ENCODE measurements around the gene NACC2.

Gene NACC2

DNA sequence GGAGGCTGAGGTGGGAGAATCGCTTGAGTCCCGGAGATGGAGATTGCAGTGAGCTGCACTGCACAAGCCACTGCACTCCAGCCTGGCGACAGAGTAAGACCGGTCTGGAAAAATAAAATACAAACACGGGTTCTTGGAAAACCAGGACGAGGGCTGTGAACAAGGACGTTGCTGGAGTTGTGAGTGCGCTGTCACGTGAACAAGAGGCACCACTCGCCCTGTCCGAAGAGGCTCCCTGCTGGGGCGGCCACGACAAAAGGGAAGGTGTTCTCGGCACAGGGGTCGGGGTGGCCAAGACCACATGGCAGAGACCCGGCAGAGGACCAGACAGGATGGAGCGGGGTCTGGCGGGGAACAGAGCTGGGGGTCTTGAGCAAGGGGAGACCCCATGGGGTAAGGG, 103.3 kb downstream of the NACC2 start:
- Histone ChIP-seq H3K27ac (peak overlapping the region in 16 of 21 experiments; percentile 58 to 93 (median 87)), H3K4me3 (no peak overlapping the region)

DNA sequence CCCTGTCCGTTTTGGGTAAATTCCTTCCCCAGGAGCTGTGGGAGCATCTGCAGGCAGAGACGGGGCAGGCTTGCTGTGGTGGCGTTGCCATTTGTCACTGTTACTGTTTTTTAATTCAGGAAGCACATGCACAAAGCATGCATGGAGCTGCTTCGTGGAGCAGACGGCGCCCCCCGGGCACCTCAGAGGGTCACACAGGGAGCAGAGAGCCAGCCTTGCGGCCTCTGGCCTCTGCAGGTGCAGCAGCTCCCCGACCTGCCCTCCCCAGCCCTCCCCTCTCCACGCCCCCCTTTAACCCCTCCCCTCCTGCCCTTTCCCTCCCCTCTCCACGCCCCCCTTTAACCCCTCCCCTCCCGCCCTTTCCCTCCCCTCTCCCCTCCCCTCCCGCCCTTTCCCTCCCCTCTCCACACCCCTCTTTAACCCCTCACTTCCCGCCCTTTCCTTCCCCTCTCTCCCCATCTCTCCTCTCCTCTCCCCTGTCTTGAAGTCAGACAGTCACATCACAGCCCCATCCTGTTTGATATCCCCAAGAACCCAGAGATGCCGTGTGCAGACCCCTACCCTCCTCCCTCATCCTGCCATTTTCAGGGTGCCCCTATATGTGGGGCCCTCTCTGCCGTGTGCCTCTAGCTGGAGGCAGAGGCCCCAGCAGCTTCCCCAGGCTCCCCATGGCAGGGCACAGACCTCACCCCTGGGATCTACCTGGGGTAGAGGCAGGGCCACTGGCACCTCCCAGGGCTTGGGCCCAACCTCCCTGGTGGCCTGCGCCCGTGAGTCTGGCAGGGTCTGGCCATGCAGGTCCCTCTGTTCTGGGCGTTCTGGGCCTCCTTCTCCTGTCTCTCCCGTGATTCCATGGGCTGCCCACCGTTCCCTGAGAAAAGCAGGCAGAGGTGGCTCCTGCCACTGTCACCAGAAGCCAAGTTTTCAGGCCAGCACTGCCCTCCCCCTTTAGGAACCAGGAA, 104.3 kb downstream of the NACC2 start:
- peak overlapping the region in 1 of 7 experiments; percentile 2 for H3K4me3 ChIP-seq
- peak overlapping the region in 10 of 21 experiments; percentile 1 to 91 (median 62) for H3K27ac ChIP-seq

DNA sequence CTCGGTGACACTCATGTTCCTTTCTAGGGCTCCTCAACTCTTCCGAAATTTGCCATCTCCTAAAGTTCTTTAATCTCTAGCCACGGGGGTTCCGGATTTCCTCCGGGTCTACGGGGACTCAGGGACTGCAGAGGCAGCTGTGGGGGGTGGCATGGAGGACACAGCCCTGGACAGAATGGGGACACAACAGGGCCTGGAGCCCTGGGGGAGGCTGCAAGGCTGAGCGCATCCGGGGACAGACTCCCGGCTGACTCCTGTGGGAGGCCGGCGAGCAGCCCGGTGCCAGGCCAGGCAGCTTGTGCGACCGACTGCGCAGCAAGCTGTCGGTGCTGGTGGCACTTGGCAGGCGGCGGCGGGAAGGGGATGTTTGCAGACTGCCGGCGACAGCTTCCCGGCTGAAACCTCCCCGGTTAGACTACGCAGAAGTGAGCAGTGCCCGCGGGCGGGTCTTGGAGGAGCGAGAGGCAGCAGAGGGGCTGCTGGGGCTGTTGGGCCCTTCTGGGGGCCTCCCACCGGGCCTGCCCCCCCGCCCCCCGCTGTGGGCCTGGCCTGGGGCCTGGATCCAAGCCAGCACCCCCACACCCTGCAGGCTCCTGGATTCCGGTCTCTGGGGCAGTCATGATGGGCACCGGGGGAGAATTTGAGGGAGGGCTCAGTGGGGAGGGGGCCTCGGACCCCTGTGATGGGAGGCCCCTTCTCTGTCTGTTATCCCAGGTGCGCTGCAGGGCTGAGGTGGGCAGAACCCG, 105.2 kb downstream of the NACC2 start:
- Histone ChIP-seq H3K27ac (peak overlapping the region in 4 of 21 experiments; percentile 9 to 30 (median 20)), H3K4me3 (peak overlapping the region in 2 of 7 experiments; percentile 2 to 16)

DNA sequence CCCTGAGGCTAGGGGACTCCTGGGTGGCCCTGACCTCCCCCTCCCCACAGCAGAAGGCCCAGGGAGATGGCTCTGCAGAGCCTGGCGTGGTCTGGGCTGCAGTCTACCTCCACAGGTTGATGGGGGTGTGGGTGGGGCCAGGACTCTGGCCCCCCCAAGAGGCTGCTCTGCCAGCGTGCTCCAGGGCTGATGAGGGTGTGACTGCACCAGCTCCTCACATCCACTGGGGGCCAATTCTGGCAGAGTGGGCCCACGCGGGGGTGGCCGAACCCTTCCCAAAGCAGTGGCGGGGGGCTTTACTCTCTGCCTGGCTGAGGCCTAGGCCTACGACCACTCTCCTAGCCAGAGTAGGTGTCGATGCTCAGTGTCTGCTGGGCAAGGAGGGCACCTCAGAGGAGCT, 105.9 kb downstream of the NACC2 start:
- Histone ChIP-seq H3K27ac (no peak overlapping the region), H3K4me3 (no peak overlapping the region)

DNA sequence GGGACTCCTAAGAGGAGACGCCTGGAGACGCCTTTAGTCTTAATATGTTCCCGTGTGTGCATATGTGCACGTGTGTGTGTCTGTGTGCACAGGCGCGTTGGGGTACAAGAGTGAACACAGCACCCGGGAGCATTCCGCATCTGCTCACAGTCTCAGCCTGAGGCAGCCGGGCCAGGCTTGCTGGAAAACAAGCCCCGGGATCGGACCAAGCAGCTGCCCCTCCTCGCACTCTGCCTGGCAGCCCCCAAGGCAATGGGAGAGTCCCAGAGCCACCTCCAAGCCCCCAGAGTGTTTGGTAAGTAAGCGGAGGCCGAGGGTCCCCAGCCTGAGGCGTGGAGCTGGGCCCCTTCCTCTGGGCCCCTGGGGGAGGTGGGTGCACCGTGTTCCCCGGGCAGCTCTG, 106.6 kb downstream of the NACC2 start:
- H3K27ac ChIP-seq = no peak overlapping the region
- no peak overlapping the region for H3K4me3 ChIP-seq

GRCh38 chr9:135987838-135988404, 107.2 kb downstream of the NACC2 start:
- H3K27ac ChIP-seq = no peak overlapping the region

DNA sequence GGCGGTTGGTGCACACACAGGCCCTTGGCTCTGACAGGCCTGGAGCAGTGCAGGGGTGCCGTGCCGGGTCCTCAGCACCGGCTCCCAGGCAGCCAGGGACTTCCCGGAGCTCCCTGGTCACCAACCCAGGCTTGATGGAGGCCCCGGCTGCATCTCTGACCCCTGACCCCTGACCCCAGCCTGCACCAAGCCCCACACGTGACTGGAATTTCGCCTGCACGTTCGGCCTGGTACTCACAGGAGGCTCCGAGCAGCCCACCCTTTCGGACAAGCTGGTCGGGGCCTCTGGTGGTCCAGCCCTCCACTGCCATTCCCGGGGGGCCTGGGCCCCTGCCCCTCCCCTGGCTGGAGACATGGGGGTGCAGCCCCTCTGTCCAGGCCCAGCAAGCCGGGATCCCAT, 108.5 kb downstream of the NACC2 start:
- Histone ChIP-seq H3K27ac (no peak overlapping the region), H3K4me3 (no peak overlapping the region)

More at GRCh38 chr9:135987838-135988404, 107.2 kb downstream of the NACC2 start:
- no peak overlapping the region for H3K4me3 ChIP-seq

- Histone ChIP-seq H3K27ac (no peak overlapping the region), H3K4me3 (no peak overlapping the region)
Observed at GRCh38 chr9:135985889-135986288, 109.2 kb downstream of the NACC2 start.

DNA sequence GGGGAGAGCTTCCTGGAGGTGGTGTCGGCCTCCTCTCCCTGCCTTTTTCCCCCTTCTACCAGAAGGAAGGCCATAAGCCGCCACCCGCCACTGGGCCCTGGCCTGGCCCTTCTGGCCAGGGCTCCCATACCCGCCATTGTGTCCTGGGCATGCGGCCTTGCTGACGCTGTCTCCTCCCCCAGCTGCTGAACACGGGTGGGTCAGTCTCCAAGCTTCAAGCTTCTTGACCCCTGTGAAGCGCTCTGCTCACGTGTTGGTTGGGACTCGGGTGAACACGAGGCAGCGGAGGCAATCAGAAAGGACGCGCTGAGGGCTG, 109.7 kb downstream of the NACC2 start:
- no peak overlapping the region for H3K4me3 ChIP-seq
- no peak overlapping the region for H3K27ac ChIP-seq

DNA sequence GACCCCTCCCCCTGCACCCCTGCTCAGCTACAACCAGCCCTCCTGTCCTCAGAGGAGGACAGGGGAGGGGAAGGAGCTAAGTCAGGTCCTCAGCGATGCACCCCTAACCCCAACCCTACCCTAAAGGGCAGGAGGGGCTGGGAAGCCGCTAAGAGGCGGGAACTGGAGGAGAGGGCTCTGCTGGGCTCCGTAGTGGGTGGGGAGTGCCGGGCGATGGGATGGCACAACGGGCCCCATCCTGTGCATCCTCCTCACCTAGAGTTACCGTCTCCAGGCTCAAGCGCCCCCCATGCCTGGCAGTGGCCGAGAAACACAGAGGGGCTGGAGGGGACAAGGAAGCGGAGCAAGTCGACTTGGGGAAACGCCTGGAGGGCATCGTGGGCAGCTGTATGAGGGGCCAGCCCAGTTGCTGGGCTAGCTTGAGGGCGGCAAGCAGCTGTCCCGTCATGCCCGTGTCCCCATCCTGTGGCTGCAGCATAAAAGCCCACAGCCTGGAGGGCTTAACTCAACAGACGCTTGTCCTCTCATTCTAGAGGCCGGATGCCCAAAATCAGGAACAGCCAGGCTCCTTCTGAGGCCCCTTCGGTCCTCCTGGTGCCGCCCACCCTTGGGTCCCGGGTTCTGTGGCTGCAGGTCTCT, 110.9 kb downstream of the NACC2 start:
- no peak overlapping the region for H3K27ac ChIP-seq
- H3K4me3 ChIP-seq = no peak overlapping the region

GRCh38 chr9:135983208-135984071, 111.6 kb downstream of the NACC2 start:
- Histone ChIP-seq H3K27ac (no peak overlapping the region), H3K4me3 (no peak overlapping the region)

DNA sequence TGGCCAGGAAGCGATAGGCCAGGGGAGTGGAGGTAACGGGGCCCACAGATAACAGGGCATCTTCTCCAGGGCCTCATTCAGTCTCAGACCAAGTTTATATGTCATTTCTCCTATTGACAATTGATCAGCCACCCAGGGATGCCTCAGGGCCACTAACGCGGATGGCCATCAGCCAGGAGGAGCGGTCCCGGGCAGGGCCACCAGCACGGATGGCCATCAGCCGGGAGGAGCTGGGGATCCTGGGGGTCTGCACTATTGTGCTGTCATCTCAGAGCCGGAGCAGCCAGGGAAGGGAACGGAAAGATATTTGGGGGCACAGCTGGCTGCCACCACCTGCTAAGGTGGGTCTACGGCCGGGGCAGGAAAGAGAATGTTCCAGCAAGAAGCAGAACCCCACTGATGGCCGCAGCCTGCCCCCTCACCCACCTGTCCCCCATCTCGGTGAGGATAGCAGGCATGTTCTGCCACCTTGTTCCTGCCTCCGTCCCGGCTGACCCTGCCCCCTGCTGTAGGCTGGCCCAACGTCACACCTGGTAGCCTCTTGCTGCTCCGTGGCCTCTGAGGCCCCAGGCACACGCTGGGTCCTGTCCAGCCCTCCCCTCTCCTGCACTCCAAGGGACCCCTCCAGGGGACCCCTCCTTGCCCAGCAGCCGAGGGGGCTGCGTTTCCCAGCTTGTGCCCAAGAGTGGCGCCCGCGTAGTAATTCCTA, 112.4 kb downstream of the NACC2 start:
- no peak overlapping the region for H3K4me3 ChIP-seq

DNA sequence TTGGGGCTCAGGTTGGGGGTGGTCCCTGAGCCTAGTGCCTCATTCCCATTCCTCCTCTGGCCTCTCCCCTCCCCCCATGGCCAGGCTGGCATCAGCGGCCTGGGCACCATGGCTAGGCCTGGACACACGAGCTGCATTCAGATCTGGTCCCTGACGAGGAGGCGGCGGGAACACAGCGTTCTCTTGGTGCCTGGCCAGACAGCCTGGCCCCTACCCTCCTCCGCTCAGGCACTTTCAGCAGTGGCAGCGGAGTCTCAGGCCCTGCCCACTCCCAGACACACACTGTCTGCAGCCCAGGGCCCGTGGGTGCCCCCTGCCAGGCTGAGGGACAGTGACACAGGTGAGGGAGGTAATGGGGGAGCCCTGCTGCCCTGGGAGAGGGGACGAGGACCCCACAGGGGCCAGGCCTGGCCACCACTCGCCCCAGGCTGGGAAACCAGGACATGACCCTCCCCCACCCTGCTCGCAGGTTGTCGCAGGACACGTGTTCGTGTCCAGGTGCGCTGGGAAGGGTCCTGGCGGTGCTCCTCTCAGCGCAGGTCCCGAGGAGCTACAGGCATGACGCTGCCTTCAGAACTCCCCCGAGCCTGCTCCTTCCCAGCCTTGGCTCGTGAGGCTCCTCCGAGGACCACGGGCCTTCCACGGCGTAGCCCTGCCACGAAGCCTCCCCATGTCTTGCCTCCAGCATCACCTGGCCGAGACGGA, 114.0 kb downstream of the NACC2 start:
- Histone ChIP-seq H3K4me3 (no peak overlapping the region), H3K27ac (no peak overlapping the region)

More for the DNA sequence above, 112.4 kb downstream of the NACC2 start:
- no peak overlapping the region for H3K27ac ChIP-seq

GRCh38 chr9:135979547-135980166, 115.4 kb downstream of the NACC2 start:
- Histone ChIP-seq H3K4me3 (no peak overlapping the region), H3K27ac (peak overlapping the region in 3 of 21 experiments; percentile 1 to 37 (median 36))

- peak overlapping the region in 2 of 21 experiments; percentile 36 to 37 for H3K27ac ChIP-seq
- no peak overlapping the region for H3K4me3 ChIP-seq
Observed at GRCh38 chr9:135978642-135979546, 116.2 kb downstream of the NACC2 start.

DNA sequence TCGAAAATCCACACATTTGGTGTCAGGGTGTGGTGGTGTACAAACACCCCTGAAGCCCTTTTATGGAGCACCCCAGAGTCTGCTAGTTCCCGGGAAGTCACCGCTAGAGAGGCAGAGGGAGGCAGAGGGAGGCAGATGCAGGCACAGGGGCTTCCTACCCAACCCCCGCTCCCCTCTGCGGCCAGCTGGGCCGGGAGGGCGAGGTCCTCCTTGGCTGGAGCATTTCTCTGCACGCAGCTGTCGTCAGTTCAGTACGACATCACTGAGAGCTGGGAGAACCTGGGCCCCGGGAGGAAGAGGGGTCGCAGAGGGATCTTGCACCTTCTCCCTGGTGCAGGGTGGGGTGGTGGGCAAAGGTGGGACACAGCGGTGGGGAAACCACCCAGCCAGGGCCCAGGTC, 118.1 kb downstream of the NACC2 start:
- no peak overlapping the region for H3K27ac ChIP-seq
- H3K4me3 ChIP-seq = no peak overlapping the region

Measured in skin epidermis (tissue), 12 donors.